Measurements from ENCODE around the gene MBOAT7. TPM values are rescaled to one million over a fixed set of nuclear protein-coding genes. Genes with fewer than 3 reads are reported as not detected.

Gene MBOAT7
- total RNA-seq, 1 experiment from 2014 or later, result 109 TPM

- H3K27ac Mint-ChIP-seq, result no peak overlapping the region
- peaks cover 11% of the 10 kb centered on the region for H3K36me3 Mint-ChIP-seq
- POLR2A ChIA-PET, result interaction anchor here (0.6 to 1.6 kb wide), 8 partner anchors 9 to 1235 kb away, joined by 3 to 5 read pairs (median 4); partner anchors contain the start of genes MBOAT7, PRPF31, TFPT and TSEN34
- H3K4me3 Mint-ChIP-seq, result no peak overlapping the region
- no peaks in the 10 kb centered on the region for H3K27me3 Mint-ChIP-seq (ENCODE audit: low read depth)
- CTCF ChIA-PET, result interaction anchor here (0.9 to 2.2 kb wide), 9 partner anchors 9 to 152 kb away, joined by 3 to 31 read pairs (median 6); partner anchors contain the start of genes CNOT3, MBOAT7 and TSEN34
- DNase-seq (ENCODE audit: low spot score), result no peak
- TF ChIP-seq JAZF1 (CRISPR knock-in tag; IDR thresholded peaks at IDR 0.05) (no peak), USF1 (CRISPR knock-in tag; IDR thresholded peaks at IDR 0.05) (no peak), TEAD4 (CRISPR knock-in tag; IDR thresholded peaks at IDR 0.05) (no peak)
- no peaks in the 10 kb centered on the region for H3K9me3 Mint-ChIP-seq
- no peak for ATAC-seq
- peaks cover 20% of the 10 kb centered on the region for H3K4me1 Mint-ChIP-seq
Observed at GRCh38 chr19:54173951-54174834, 15.2 kb downstream of the MBOAT7 start.

- H3K9me3 Mint-ChIP-seq, result no peaks in the 10 kb centered on the region
- H3K36me3 Mint-ChIP-seq, result peaks cover 10% of the 10 kb centered on the region
- 0 out of 2 replicates have a peak, but pooled peaks have one; percentile 17 for TF ChIP-seq AFF4 (CRISPR knock-in tag; IDR thresholded peaks at IDR 0.05; ENCODE audit: borderline replicate concordance)
- TF ChIP-seq ZBTB43 (CRISPR knock-in tag; IDR thresholded peaks at IDR 0.05), result no peak
- ChIA-PET CTCF (interaction anchor here (0.6 to 2.2 kb wide), 19 partner anchors 8 to 454 kb away, joined by 3 to 31 read pairs (median 4); partner anchors contain the start of genes CNOT3, LILRA6, MBOAT7 and PRPF31), POLR2A (interaction anchor here (0.8 to 1.6 kb wide), 7 partner anchors 8 to 78 kb away, joined by 3 to 9 read pairs (median 4); partner anchors contain the start of genes MBOAT7, PRPF31, TFPT and TSEN34)
- peaks cover 16% of the 10 kb centered on the region for H3K4me1 Mint-ChIP-seq
- H3K27me3 Mint-ChIP-seq (ENCODE audit: low read depth), result no peaks in the 10 kb centered on the region
- no peak for DNase-seq (ENCODE audit: low spot score)
- ATAC-seq, result peak; percentile 6
- no peak overlapping the region for H3K27ac Mint-ChIP-seq
- H3K4me3 Mint-ChIP-seq, result peak overlapping the region; percentile 82
Observed at GRCh38 chr19:54173359-54173699, 16.1 kb downstream of the MBOAT7 start.

GRCh38 chr19:54172471-54173358 is 16.7 kb downstream of the MBOAT7 start, which contains the start of gene TMC4:
Gene TMC4 (minus strand): TSS chr19:54173160. CDS start chr19:54173117, 43 bp downstream.
- Mint-ChIP-seq H3K27me3 (ENCODE audit: low read depth) (no peaks in the 10 kb centered on the region), H3K27ac (peak within 1 kb of the TSS; percentile 89), H3K4me1 (peaks cover 13% of the 10 kb centered on the region), H3K4me3 (peak within 1 kb of the TSS; percentile 82), H3K9me3 (no peaks in the 10 kb centered on the region), H3K36me3 (0 out of 2 replicates have a peak, but pooled peaks cover 7% of the 10 kb centered on the region)
- POLR2A ChIA-PET, result interaction anchor here (0.8 to 1.6 kb wide), 6 partner anchors 8 to 77 kb away, joined by 3 to 9 read pairs (median 4); partner anchors contain the start of genes MBOAT7, PRPF31, TFPT and TSEN34
- DNase-seq (ENCODE audit: low spot score) (peak; percentile 88), ATAC-seq (peak; percentile 90)
- CTCF ChIA-PET, result interaction anchor here (0.6 to 2.2 kb wide), 18 partner anchors 8 to 453 kb away, joined by 3 to 31 read pairs (median 4); partner anchors contain the start of genes CNOT3, LILRA6, MBOAT7 and PRPF31
- TF ChIP-seq ELF4 (CRISPR knock-in tag; IDR thresholded peaks at IDR 0.05; ENCODE audit: low read depth) (no peak), E2F4 (CRISPR knock-in tag; IDR thresholded peaks at IDR 0.05; ENCODE audit: borderline replicate concordance, low read depth) (no peak), CTCF (IDR thresholded peaks at IDR 0.05) (0 out of 2 replicates have a peak, but pooled peaks have one; percentile 12), FOXP4 (CRISPR knock-in tag; IDR thresholded peaks at IDR 0.05) (0 out of 2 replicates have a peak, but pooled peaks have one; percentile 65)

All from WTC11 (cell line).